WERI-Rb-1 (cell line): ENCODE results near the gene ALDH2.
"Not testable (repeated sequence)": the region's sequence is repeated elsewhere in the genome, so short reads cannot be mapped to it uniquely, and the experiment has no call there.

Experiments
- DNase-seq: peaks from one replicate; pipeline ENCODE4 v3.0.0-alpha.2; 2020
- H3K27ac ChIP-seq: fragments of 250-450 bp; sonication (Bioruptor Pico); 2 replicates; pipeline ENCODE4 v1.5.1; 2020; ENCODE audit warnings: mild to moderate bottlenecking, moderate library complexity
- H3K27me3 ChIP-seq: fragments of 250-450 bp; sonication (Bioruptor Pico); 2 replicates; pipeline ENCODE4 v1.5.1; 2021; ENCODE audit warnings: mild to moderate bottlenecking, low read depth, moderate library complexity; ENCODE audit not compliant: insufficient read depth, severe bottlenecking
- H3K36me3 ChIP-seq: fragments of 250-450 bp; sonication (Bioruptor Pico); 2 replicates; pipeline ENCODE4 v1.5.1; 2020; ENCODE audit warnings: mild to moderate bottlenecking, moderate library complexity
- H3K4me3 ChIP-seq: 2 replicates; pipeline ENCODE4 v1.5.1; 2011; ENCODE audit warnings: low read depth, mild to moderate bottlenecking, control low read depth, low read length
- H3K9me3 ChIP-seq: fragments of 250-450 bp; sonication (Bioruptor Pico); 2 replicates; pipeline ENCODE4 v1.5.1; 2021; ENCODE audit warnings: mild to moderate bottlenecking, moderate library complexity; ENCODE audit not compliant: severe bottlenecking
- TF ChIP-seq, protein P1 (sequence below): IDR thresholded peaks from 2 replicates; pipeline ENCODE4 v1.5.1; 2011; ENCODE audit warnings: low read depth, mild to moderate bottlenecking, control low read depth, inconsistent platforms, low read length

The ALDH2 gene

DNA sequence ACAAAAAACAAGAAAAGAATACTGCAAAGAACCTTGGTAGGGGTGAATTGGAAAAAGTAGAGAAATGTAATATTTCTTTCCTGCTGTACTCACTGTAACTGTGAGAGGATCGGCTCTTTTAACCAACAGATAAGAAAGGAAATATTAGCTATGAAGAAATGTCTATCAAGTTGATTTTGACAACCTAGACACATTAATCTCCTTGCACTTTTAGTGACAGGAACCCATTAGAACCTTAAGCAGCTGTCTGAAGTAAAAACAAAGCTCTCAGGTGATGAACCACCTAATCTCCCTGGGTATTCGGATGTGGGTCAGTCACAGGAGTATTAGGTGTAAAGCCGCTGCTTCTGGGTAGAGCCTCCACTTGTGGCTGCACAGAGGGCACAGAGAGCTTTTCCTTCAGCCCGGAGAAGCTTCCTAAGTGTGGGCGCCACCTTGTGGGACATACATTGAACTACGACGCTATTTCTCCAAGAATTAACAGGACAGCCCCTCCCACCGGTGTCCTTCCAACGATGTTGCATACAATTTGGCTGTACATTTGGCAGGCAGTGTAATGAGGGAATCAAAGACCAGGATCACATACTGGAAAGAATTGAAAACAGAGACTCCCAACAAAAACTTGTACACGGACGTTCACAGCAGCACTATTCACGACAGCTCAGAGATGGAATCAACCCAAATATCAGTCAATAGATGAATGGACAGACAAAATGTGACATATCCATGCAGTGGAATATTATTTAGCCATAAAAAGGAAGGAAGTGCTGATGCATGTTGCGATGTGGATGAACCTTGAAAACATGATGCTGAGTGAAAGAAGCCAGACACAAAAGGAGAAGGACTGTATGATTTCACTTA is 46.4 kb downstream of the ALDH2 start:
- TF ChIP-seq, protein P1, sequence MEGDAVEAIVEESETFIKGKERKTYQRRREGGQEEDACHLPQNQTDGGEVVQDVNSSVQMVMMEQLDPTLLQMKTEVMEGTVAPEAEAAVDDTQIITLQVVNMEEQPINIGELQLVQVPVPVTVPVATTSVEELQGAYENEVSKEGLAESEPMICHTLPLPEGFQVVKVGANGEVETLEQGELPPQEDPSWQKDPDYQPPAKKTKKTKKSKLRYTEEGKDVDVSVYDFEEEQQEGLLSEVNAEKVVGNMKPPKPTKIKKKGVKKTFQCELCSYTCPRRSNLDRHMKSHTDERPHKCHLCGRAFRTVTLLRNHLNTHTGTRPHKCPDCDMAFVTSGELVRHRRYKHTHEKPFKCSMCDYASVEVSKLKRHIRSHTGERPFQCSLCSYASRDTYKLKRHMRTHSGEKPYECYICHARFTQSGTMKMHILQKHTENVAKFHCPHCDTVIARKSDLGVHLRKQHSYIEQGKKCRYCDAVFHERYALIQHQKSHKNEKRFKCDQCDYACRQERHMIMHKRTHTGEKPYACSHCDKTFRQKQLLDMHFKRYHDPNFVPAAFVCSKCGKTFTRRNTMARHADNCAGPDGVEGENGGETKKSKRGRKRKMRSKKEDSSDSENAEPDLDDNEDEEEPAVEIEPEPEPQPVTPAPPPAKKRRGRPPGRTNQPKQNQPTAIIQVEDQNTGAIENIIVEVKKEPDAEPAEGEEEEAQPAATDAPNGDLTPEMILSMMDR, result peak; percentile 80
- DNase-seq, result peak; percentile 87
- Histone ChIP-seq H3K4me3 (no peak overlapping the region), H3K27ac (no peak overlapping the region), H3K27me3 (no peaks in the 10 kb centered on the region), H3K9me3 (no peaks in the 10 kb centered on the region), H3K36me3 (no peaks in the 10 kb centered on the region)

DNA sequence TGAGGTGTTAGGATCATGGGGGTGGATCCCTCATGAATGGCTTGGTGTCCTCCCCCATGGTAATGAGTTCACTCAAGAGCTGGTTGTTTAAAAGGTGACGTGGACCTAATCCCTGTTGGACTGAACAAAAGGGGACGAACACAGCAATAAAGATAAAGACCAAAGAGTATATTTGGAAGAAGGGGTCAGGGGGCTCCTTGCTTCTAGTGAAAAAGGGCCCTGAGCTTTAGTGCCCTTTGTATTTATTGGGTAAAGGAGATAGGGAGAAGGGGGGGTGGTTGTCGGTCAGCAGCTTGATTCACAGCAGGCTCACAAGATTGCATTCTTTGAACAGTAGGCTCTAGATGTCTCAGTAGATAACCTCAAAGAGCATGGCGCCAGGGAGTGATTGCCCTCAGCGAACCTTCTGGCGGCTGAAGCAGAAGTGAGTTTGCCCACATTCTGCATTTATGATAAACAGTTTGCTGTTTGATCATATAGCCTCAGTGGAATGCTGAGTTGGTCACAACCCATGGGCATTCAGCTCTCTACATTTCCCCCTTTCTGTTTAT is 49.4 kb downstream of the ALDH2 start:
- no peaks in the 10 kb centered on the region for H3K27me3 ChIP-seq
- no peak for DNase-seq
- TF ChIP-seq, protein P1, result no peak
- H3K27ac ChIP-seq, result no peak overlapping the region
- H3K9me3 ChIP-seq, result peaks cover under 1% of the 10 kb centered on the region
- no peaks in the 10 kb centered on the region for H3K36me3 ChIP-seq
- H3K4me3 ChIP-seq, result no peak overlapping the region

DNA sequence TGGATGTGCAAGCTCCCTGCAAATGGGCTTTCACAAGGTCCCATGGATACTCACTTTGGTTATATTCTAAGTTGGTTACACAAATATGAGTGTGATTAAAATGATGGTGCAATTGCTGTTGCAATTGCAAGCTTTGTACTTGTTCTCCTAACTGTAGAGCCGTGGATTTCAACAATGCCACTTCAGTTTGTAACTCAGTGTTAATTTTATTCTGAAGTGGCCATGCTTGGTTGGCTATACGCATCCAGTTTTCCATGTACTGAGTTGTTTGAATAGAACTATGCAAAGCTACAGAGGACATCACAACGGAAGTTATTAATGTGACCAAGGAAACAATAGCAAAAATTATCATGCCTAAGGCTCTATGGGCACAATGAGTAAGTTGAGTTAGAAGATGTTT is 50.2 kb downstream of the ALDH2 start:
- not testable (repeated sequence) for DNase-seq, H3K27me3 ChIP-seq, H3K36me3 ChIP-seq, H3K27ac ChIP-seq, H3K9me3 ChIP-seq, H3K4me3 ChIP-seq

DNA sequence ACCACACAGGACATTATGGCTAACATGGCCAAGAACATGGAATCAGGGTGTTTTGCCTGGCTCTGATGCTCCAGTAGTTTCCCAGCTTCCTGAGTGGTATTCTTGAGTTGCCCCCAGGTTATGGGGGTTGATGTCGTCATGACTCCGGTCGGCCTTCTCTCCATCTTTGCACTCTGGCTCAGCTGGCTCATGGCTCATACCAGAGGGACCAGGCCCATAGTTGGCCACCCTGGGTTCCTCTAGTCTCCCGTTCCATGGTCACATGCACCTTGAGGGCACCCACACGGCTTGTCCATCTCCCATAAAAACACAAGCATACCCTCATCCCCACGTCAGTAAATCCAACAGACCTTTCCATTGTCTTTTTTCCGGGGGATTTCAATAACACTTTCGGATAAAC is 51.6 kb downstream of the ALDH2 start:
- no peak overlapping the region for H3K4me3 ChIP-seq
- H3K27ac ChIP-seq, result no peak overlapping the region
- TF ChIP-seq, protein P1, result no peak
- H3K36me3 ChIP-seq, result no peaks in the 10 kb centered on the region
- H3K27me3 ChIP-seq, result no peaks in the 10 kb centered on the region
- DNase-seq, result no peak
- peaks cover 7% of the 10 kb centered on the region for H3K9me3 ChIP-seq

DNA sequence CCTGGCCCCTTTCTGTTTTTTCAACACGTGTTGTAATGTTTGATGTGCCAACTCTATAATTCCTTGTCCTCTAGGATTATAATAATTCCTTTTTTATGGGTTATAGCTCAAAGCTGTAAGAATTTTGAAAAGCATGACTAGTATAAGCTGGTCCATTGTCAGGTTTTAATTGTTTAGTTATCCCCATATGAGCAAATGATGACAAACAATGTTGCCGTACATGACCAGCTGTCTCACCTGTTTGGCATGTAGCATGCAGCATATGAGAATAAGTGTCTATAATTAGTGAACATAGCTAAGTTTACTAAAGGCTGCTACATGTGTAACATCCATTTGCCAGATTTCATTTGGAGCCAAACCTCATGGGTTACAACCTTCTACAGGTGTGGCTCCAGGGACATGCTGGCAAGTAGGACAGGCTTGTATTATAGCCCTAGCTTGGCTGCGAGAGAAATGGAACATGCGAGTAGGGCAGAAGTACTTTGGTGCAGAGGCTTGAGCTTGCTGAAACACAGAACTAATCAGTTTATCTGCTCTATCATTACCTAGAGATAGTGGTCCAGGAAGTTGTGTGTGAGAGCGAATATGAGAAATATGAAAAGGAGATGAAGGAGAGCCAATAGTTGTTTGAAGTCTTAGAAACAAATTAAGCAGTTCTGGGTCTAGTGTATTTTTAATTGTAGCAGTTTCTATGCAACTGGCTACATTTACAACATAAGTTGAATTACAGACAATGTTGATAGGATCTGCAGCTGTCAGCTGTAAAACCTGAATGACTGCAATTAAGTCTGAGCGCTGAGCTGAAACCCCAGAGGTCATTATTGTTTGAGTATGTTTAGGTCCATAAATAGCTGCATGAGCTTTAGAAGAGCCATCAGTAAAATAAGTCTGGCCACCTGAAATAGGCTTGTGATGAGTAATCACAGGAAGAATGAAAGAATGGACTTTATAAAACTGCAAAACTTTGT is 52.7 kb downstream of the ALDH2 start:
- DNase-seq, result no peak
- Histone ChIP-seq H3K36me3 (no peaks in the 10 kb centered on the region), H3K27me3 (no peaks in the 10 kb centered on the region), H3K4me3 (no peak overlapping the region), H3K9me3 (peaks cover 7% of the 10 kb centered on the region), H3K27ac (no peak overlapping the region)
- TF ChIP-seq, protein P1, result no peak

DNA sequence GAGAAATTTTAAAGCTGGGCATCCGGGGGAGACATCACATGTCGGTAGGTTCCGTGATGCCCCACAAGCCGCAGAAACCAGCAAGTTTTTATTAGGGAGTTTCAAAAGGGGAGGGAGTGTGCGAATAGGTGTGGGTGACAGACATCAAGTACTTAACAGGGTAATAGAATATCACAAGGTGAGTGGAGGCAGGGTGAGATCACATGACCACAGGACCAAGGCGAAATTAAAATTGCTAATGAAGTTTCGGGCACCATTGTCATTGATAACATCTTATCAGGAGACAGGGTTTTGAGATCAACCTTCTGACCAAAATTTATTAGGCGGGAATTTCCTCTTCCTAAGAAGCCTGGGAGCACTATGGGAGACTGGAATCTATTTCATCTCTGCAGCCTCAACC is 54.1 kb downstream of the ALDH2 start:
- H3K4me3 ChIP-seq, DNase-seq, H3K36me3 ChIP-seq, H3K27me3 ChIP-seq, H3K27ac ChIP-seq, H3K9me3 ChIP-seq: not testable (repeated sequence)
